K562 (cell line): Measurements from ENCODE around the gene RERE. TPM values are rescaled to one million over a fixed set of nuclear protein-coding genes. Genes with fewer than 3 reads are reported as not detected.

Source experiments
- ATAC-seq: fragments of 200-7000 bp; cut with Tn5 transposase; 3 replicates; pipeline ENCODE4 v1.9.1; 2020; ENCODE audit warnings: moderate library complexity
- BruUV-seq: library from RNA; stranded (reverse); fragments of 400-500 nt; replicated peaks from 2 replicates; lab custom pipeline; 2021; lab: Mats Ljungman, UMichigan
- CTCF ChIA-PET: fragments of 300-600 bp; formaldehyde crosslinking; extraction: SDS; loops from one replicate; lab custom pipeline; 2021; ENCODE audit warnings: low intra/inter-chr PET ratio; lab: Yijun Ruan, JAX
- POLR2A ChIA-PET: fragments of 300-600, 350-650 bp; sonication (Branson Sonifier 250); formaldehyde crosslinking; extraction: SDS; loops from one replicate; lab custom pipeline; 2021; ENCODE audit warnings: antibody characterized with exemption, inconsistent platforms; lab: Yijun Ruan, JAX
- DNase-seq, 4 experiments: peaks; one replicate each; pipeline versions ENCODE4 v3.0.0 to v3.0.0-alpha.2; 2011 to 2018; ENCODE audit warnings: low spot score in 3 of 4, mixed read lengths in 3 of 4; ENCODE audit errors: extremely low read depth in 1 of 4
- FAIRE-seq: peaks from 2 replicates; lab custom pipeline; 2011; peaks lifted over from hg19 to GRCh38; lab: Jason Lieb, UNC
- H2AFZ ChIP-seq: 2 replicates; pipeline ENCODE4 v1.6.0; 2011; ENCODE audit warnings: low read depth, low read length, control low read depth, inconsistent platforms
- H3K27ac ChIP-seq: fragments of 200-600 bp; 3 replicates; pipeline ENCODE4 v1.8.0; 2011; ENCODE audit warnings: low read depth, mild to moderate bottlenecking, control low read depth, inconsistent platforms, low read length, moderate library complexity, mixed read lengths; ENCODE audit errors: extremely low read depth
- H3K27me3 ChIP-seq, 2 experiments: fragments of 300-600 bp in 1 of 2; 2 replicates in 1 of 2; 3 replicates in 1 of 2; pipeline versions ENCODE4 v1.6.0 to v1.8.0; 2011; ENCODE audit warnings: inconsistent platforms in 2 of 2, low read length in 2 of 2, mild to moderate bottlenecking in 1 of 2, mixed read lengths in 1 of 2, moderate library complexity in 1 of 2; ENCODE audit not compliant: control insufficient read depth in 2 of 2, insufficient read depth in 2 of 2
- H3K36me3 ChIP-seq: fragments of 300-600 bp; 3 replicates; pipeline ENCODE4 v1.8.0; 2011; ENCODE audit warnings: mild to moderate bottlenecking, low read length, inconsistent platforms; ENCODE audit not compliant: control insufficient read depth, insufficient read depth
- H3K4me1 ChIP-seq, 2 experiments: fragments of 200-600 bp in 1 of 2; replicated peaks in 1 of 2; 2 replicates in 1 of 2; 3 replicates in 1 of 2; pipeline versions ENCODE4 v1.5.1 to v1.8.0; 2011; ENCODE audit warnings: inconsistent platforms in 2 of 2, low read length in 2 of 2, mild to moderate bottlenecking in 1 of 2, mixed read lengths in 1 of 2, moderate library complexity in 1 of 2; ENCODE audit not compliant: control insufficient read depth in 2 of 2, insufficient read depth in 2 of 2
- H3K4me2 ChIP-seq: 2 replicates; pipeline ENCODE4 v1.6.1; 2011; ENCODE audit warnings: low read length, control low read depth, inconsistent platforms, mixed read lengths; ENCODE audit not compliant: insufficient read depth
- H3K4me3 ChIP-seq: fragments of 200-600 bp; sonication (generic), shearing (Covaris generic); 2 replicates; pipeline ENCODE4 v1.5.1; 2016; ENCODE audit warnings: control low read depth, inconsistent platforms
- H3K79me2 ChIP-seq: fragments of 200-600 bp; 3 replicates; pipeline ENCODE4 v1.8.0; 2011; ENCODE audit warnings: low read length, inconsistent platforms; ENCODE audit not compliant: control insufficient read depth, insufficient read depth
- H3K9ac ChIP-seq, 2 experiments: 2 replicates each; pipeline versions ENCODE4 v1.6.0 to v1.6.1; 2011; ENCODE audit warnings: low read depth in 2 of 2, low read length in 2 of 2, control low read depth in 1 of 2, inconsistent platforms in 1 of 2, mild to moderate bottlenecking in 1 of 2, mixed read lengths in 1 of 2; ENCODE audit not compliant: insufficient read depth in 1 of 2
- H3K9me1 ChIP-seq: one replicate; pipeline ENCODE4 v1.6.0; 2011; ENCODE audit warnings: inconsistent platforms, mild to moderate bottlenecking, low read length, moderate library complexity; ENCODE audit not compliant: control insufficient read depth, insufficient read depth
- H3K9me3 ChIP-seq: replicated peaks from 2 replicates; pipeline ENCODE4 v1.5.1; 2011; ENCODE audit warnings: low read depth, low read length, inconsistent platforms; ENCODE audit not compliant: control insufficient read depth, insufficient read depth
- H4K20me1 ChIP-seq: replicated peaks from 2 replicates; pipeline ENCODE4 v1.6.1; 2011; ENCODE audit warnings: low read length, inconsistent platforms, mixed read lengths; ENCODE audit not compliant: control insufficient read depth, insufficient read depth
- CEBPB ChIP-seq: fragments of 450-650 bp; IDR thresholded peaks from 2 replicates; pipeline ENCODE4 v1.6.1; 2016; ENCODE audit warnings: missing genetic modification characterization, missing compliant biosample characterization
- PURB ChIP-seq: sonication (generic); formaldehyde crosslinking; IDR thresholded peaks from 2 replicates; pipeline ENCODE4 v1.9.0; 2021; ENCODE audit warnings: low read depth, mild to moderate bottlenecking, missing genetic modification reagents
- ZFX ChIP-seq: sonication (generic); formaldehyde crosslinking; IDR thresholded peaks from 2 replicates; pipeline ENCODE4 v1.8.0; 2022; ENCODE audit warnings: mild to moderate bottlenecking, missing genetic modification reagents, moderate library complexity
- ZNF830 ChIP-seq: fragments of 250-450 bp; sonication (Bioruptor Pico); IDR thresholded peaks from 2 replicates; pipeline ENCODE4 v1.5.0; 2021; ENCODE audit warnings: mild to moderate bottlenecking
- WGBS: fragments of 100-300 bp; shearing (Covaris generic); methylation state at CpG from one replicate; pipeline ENCODE4 v1.1.6; 2016; ENCODE audit warnings: low coverage, mixed read lengths; ENCODE audit not compliant: insufficient coverage; ENCODE audit errors: missing lambda C conversion rate; 5-methylcytosine and 5-hydroxymethylcytosine counted together
- in situ Hi-C: fragments of 300-500 bp; cut with MboI; formaldehyde crosslinking; loops from 4 replicates; pipeline ENCODE4 v1.15.0; 2018; ENCODE audit warnings: inconsistent platforms, mixed read lengths
- intact Hi-C: fragments of 100-400 bp; cut with micrococcal nuclease; formaldehyde crosslinking; loops from 2 replicates; pipeline ENCODE4 v1.14.2; 2022
- polyA plus RNA-seq, 8 experiments: library from polyadenylated mRNA; depleted of rRNA in 4 of 8; stranded (reverse) in 5 of 8; unstranded in 3 of 8; fragments of >200 nt; fragmentation: Nextera tagmentation in 2 of 8; fragmentation: Illumina TruSeq in 1 of 8; extraction: Ambion mirVana in 2 of 8; extraction: Trizol in 1 of 8; gene quantifications; 2 replicates each; pipeline versions ENCODE4 v1.2.1 to v1.2.3, GENCODE V29; 2011 to 2014; ENCODE audit warnings: inconsistent platforms in 1 of 8, missing spikeins in 1 of 8
- total RNA-seq, 7 experiments: library from RNA; depleted of rRNA in 6 of 7; stranded (reverse); fragments of >200 nt in 6 of 7; fragmentation: Illumina TruSeq in 2 of 7; extraction: Trizol in 2 of 7; gene quantifications; 2 replicates each; pipeline versions ENCODE4 v1.2.1 to v1.2.3, GENCODE V29; 2011 to 2021; ENCODE audit warnings: low replicate concordance in 1 of 7

The RERE gene
- total and polyA plus RNA-seq, 9 of the 15 experiments (the other 6 are each of a cell fraction or from before 2014, with no cell fraction given): 3.0 to 51.5 (median 13.4) TPM

DNA sequence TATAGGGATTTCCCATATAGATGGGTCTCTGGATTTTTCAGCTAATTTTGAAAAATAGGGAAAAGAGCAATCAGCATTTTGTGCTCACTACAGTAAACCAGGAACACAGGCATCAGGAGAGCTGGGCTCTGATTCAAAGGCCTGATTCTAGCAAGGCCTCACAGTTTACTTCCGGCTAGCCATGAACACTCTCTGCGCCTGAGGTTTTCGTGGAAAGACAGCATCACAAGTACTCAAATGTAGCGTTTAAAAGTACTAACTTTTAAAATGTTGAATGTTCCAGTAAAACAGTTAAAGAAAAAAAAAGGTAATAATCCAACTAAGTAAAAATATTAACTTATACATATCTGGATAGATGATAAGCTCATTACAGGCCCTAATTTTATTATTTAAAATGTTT, 379.0 kb downstream of the RERE start:
- BruUV-seq: no TSS peak
- Histone ChIP-seq H3K27ac (no peak overlapping the region), H3K36me3 (no peaks in the 10 kb centered on the region), H3K27me3 (no peaks in the 10 kb centered on the region), H3K4me1 (peaks cover 0 to 14% of the 10 kb centered on the region in 2 experiments; a peak in 4 of 5 replicates), H2AFZ (no peak overlapping the region), H3K4me3 (no peak overlapping the region), H3K4me2 (no peak overlapping the region), H3K9me3 (no peaks in the 10 kb centered on the region), H3K9me1 (no peaks in the 10 kb centered on the region), H4K20me1 (0 out of 2 replicates have a peak, but pooled peaks cover 8% of the 10 kb centered on the region), H3K9ac (no peak overlapping the region), H3K79me2 (no peaks in the 10 kb centered on the region)
- ChIA-PET POLR2A (interaction anchor here (0.7 to 1.6 kb wide), 3 partner anchors 9 to 16 kb away, joined by 3 to 7 read pairs (median 6); no protein-coding TSS in a partner anchor), CTCF (no interaction called here)
- 94% methylated on average over 4 of the region's 4 CpGs for WGBS
- no peak for ATAC-seq
- in situ Hi-C loops: no loop called here
- intact Hi-C loops: no loop called here
- FAIRE-seq: no peak
- DNase-seq: no peak
- TF ChIP-seq ZFX (0 out of 2 replicates have a peak, but pooled peaks have one; percentile 21), ZNF830 (CRISPR knock-in tag) (no peak)

DNA sequence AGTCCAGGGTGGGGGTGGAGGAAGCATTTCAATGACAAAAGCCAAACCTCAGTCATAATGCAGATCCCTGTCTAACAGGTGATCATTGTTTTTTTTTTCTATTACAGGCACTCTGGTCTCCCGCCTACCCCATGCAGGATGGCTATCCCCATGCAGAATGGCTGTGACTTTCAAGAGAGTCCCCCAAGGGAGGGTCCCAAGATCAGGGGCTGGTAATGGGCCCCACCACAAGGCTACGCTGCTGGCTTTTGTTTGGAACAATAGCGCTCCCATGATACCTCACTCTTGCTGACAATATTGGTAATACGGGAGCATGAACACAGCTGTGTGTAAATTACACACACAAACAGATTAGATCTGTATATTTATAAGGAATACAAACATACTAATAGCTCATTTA, 380.1 kb downstream of the RERE start:
- BruUV-seq: no TSS peak
- Histone ChIP-seq H3K4me3 (no peak overlapping the region), H3K36me3 (no peaks in the 10 kb centered on the region), H3K9me1 (no peaks in the 10 kb centered on the region), H3K4me1 (peaks cover 0 to 14% of the 10 kb centered on the region in 2 experiments; a peak in 4 of 5 replicates), H3K79me2 (no peaks in the 10 kb centered on the region), H4K20me1 (0 out of 2 replicates have a peak, but pooled peaks cover 8% of the 10 kb centered on the region), H2AFZ (no peak overlapping the region), H3K9me3 (no peaks in the 10 kb centered on the region), H3K9ac (no peak overlapping the region), H3K4me2 (no peak overlapping the region), H3K27me3 (no peaks in the 10 kb centered on the region), H3K27ac (no peak overlapping the region)
- WGBS: 94% methylated on average over 4 of the region's 4 CpGs
- intact Hi-C loops: no loop called here
- in situ Hi-C loops: no loop called here
- TF ChIP-seq PURB (CRISPR knock-in tag) (no peak), CEBPB (tag) (no peak)
- ATAC-seq (no peak), FAIRE-seq (no peak), DNase-seq (no peak)
- CTCF ChIA-PET: no interaction called here
- POLR2A ChIA-PET: no interaction called here
